Fibroblast of skin of right biceps (primary cell): ENCODE results near the gene ACP4.

Source experiments
- DNase-seq: peaks from one replicate; pipeline ENCODE4 v3.0.0-alpha.2; 2013

The ACP4 gene

GRCh38 chr19:50823389-50824042 is 33.3 kb downstream of the ACP4 start, which contains the start of gene KLK1:
Gene KLK1 (minus strand): TSS chr19:50823787. CDS start chr19:50823748, 39 bp downstream.
- no peak for DNase-seq

DNA sequence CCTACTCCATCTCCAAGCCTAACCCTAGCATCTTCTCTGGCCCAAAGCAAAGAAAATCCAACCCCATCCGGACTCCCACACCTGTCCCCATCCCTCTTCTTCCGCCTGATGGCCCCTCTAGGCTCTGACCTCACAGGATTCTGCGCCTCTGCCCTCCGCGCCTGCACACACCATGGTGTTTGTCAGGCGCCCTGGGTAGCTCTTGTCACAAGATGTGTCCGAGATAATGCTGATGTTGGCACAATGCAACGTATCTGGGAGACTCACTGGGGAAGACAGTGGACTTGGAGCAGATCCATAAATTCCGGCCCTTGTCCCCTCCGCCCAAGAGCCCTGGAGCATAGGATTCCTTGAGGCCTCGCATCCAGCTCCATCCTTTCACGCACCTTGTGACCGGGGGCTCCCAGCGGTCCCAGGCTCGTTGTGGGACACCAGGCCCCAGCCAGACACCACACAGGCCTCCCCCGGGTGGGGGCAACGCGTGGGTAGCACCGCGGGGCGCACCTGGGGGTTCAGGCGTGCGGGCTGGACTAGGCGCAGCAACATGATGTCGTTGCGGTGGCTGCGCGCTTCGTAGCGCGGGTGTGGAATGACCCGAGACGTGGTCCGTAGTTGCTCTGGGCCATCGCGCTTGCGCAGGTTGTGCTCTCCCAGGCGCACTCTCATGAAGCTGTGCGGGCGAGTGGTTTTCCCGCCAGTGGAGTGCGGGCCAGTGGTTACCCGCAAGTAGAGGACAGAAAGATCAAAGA is 36.5 kb downstream of the ACP4 start:
- no peak for DNase-seq

DNA sequence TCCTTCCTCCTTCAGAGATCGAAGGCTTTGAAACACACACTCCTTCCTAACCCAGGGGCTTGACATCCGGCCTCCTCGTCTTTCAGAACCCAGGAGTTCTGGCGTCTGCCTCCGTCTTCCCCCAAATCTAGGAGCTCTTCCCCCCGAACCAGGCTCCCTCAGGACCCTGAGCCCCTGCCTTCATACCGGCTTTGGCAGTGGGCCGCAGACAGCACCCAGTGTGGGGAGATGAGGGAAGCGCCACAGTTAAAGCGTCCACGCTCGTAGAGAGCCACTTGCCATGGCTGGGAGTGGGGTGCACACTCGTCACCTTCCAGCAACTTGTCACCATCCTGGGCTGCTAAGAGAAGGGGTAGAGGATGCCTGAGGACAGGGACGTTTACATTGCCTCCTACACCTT is 37.3 kb downstream of the ACP4 start:
- DNase-seq: no peak

- no peak for DNase-seq
Measured at GRCh38 chr19:50829801-50830200, 39.6 kb downstream of the ACP4 start.

DNA sequence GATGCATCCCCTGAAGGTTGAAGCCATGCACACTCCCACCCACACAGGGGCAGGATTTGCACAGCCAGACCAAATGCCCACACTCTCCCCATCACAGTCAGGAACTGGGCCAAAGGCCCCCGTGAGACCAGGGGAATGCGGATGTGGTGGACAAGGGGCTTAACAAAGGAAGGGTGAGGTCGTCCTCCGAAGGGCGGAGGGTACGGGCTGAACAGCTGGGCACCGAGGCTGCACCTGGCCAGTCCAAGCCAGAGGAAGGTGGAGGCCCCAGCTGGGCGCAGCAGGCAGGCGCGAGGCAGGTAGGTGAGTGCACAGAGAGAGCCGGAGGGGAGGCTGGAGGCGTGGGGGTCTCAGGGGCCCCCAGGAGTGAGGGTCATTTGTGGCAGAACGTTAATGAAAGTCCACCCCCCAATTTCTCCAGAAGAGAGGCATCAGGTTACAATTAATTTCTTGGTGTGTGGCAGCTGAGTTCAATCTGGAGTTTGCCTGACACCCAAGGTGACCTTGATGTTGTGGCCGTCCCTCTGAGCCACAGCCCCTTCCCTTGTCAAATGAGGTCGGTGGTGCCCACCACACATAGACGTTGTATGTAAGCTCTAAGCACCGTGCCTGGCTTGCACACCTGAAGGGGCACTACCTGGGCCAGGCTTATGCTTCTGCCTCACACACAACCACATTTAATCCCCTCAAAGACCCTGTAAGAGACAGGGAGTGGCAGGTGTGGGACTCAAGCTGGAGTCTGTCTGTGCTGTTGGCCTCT is 40.2 kb downstream of the ACP4 start:
- DNase-seq: no peak

GRCh38 chr19:50831026-50831396 is 40.8 kb downstream of the ACP4 start:
- no peak for DNase-seq

- no peak for DNase-seq
Measured at GRCh38 chr19:50832666-50833065, 42.5 kb downstream of the ACP4 start.

DNA sequence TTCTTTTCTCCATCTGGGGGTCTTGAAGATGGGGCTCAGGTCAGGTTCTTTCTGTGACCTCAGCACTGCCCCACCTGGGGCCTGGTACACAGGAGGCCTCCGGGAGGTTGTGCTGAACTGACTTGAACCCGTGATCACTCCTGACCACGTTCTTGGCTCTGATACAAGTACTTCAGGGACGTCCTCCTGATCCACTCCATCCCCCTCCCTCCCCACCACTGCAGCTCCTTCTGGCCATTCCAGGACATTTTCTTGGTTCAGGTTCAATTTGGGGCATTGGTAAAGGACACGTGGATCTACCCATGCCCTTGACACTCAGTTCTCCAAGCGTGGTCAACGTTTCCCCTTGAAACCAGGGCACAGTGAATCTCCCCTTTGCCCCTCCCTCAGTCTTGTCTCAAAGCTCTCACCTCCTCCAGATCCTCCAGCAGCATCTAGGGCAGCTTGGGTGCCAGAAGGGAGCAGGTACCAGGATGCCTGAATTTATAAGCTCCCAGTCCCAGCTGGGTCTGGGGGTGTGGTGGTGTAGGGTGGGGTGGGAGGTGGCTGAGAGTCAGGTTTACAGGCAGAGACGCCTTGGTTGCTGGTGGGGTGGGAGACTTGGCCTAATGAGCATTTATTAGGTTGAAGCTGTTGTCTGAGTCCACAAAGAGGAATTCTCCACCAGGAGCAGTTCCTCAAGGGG is 43.0 kb downstream of the ACP4 start, which contains the start of gene KLK15:
Gene KLK15, minus strand, starts transcription at position 458 of the 685 bp plus-strand sequence. CDS start 2,082 bp downstream, outside the sequence.
- no peak for DNase-seq

GRCh38 chr19:50833802-50834167 is 43.6 kb downstream of the ACP4 start:
- no peak for DNase-seq

- DNase-seq: peak; percentile 3
Measured at GRCh38 chr19:50835103-50835784, 45.0 kb downstream of the ACP4 start.

GRCh38 chr19:50835785-50836542 is 45.7 kb downstream of the ACP4 start:
- peak; percentile 50 for DNase-seq

DNA sequence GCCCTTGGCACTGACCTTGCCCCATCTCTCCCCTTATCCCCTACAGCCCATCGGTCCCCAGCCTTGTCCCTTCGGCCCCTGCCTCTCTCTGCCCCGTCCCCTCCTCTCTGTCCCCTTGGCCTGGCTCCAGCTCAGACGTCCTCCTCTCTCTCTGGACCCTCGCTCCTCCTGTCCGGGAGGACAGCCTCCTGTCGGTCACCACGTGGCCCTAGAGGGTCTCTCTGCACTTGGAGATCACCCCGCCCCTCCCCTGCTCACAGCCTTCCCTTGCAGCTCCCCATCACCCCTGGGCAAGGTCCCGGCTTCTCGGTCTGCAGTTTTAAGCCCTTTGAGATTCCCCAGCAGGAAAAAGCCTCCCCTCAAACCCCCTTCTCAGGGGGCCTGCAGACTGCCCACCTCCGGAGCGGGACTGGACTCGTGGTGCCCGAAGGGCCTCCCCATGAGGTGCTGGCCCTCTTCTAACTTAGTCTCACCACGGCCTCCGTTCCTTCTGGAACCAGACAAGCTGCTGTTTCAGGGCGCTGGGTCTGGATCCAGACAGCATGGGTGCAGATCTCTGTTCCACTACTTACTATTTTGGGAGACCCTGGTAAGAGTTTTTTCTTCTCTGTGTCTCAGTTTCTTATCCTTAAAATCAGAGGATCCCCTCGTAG is 46.5 kb downstream of the ACP4 start:
- no peak for DNase-seq

DNA sequence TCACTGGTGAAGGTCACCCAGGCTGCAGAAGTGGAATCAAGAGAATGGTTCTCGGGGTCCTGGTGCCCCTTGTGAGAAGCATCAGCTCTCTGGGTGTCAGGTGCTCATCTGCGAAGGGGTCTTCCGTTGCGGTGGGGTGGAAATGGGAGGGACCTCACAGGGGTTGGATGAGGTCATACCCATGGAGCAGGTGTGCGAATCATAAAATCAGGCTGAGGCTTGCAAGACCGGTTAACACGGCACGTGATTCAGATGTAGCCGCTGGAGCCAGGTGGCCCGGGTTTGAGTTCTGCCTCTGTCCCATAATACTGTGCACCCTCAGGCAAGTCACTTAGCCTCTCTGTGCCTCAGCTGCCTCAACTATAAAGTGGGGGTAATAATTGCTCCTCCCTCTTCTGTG is 47.1 kb downstream of the ACP4 start:
- DNase-seq: no peak

DNA sequence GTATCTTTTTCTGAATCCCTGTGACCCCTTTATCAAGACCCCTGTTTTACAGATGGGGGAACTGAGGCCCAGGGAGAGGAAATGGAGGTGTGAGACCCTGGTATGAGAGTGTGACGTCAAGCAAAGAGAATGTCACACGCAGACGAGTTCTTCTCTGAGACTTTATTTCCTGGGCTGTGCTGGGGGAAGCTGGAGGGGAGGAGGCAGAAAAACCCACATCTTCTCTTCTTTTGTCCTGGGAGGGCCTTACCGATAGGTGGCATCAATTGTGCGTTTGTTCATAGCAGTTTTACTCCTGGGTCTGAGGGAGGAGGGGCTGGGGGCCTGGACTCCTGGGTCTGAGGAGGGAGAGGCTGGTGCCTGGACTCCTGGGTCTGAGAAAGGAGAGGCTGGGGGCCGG is 48.0 kb downstream of the ACP4 start:
- DNase-seq: peak; percentile 4

DNA sequence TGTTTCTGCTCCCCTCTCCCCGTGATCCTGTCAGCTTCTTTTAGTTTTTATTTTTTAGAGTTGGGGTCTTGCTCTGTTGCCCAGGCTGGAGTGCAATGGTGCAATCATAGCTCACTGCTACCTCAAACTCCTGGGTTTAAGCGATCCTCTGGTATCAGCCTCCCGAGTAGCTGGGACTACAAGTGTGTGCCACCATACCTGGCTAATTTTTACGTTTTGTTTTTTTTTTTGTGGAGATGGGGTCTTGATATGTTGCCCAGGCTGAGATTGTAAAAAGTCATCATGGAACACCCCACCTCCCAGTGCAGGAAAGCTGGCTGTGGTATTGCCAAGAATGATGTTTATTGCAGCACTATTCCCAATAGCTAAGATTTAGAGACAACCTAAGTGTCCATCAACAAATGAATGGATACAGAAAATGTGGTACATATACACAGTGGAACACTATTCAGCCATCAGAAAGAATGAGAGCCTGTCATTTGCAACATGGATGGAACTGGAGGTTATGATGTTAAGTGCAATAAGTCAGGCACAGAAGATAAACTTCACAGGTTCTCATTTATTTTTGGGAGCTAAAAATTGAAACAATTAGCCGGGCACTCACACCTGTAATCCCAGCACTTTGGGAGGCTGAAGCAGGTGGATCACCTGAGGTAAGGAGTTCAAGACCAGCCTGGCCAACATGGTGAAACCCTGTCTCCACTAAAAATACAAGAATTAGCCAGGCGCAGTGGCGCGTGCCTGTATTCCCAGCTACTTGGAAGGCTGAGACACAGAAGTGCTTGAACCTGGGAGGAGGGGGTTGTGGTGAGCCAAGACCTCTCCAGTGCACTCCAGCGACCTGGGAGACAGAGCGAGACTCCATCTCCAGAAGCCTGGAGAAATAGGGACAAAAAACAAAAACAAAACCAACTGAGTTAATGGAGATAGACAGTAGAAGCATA is 49.8 kb downstream of the ACP4 start:
- DNase-seq: no peak

GRCh38 chr19:50842130-50842529 is 51.9 kb downstream of the ACP4 start:
- DNase-seq: no peak

DNA sequence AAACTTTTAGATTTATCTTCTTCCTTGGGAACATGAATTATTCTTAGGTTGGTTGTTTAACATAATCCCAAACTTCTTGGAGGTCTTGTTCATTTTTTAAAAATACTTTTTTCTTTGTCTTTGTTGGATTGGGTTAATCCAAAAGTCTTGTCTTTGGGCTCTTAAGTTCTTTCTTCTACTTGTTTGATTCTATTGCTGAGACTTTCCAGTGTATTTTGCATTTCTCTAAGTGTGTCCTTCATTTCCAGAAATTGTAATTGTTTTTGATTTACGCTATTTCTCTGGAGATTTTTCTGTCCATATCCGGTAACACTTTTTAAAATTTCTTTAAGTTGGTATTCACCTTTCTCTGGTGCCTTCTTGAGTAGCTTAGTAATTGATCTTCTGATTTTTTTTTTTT is 53.0 kb downstream of the ACP4 start:
- no peak for DNase-seq

DNA sequence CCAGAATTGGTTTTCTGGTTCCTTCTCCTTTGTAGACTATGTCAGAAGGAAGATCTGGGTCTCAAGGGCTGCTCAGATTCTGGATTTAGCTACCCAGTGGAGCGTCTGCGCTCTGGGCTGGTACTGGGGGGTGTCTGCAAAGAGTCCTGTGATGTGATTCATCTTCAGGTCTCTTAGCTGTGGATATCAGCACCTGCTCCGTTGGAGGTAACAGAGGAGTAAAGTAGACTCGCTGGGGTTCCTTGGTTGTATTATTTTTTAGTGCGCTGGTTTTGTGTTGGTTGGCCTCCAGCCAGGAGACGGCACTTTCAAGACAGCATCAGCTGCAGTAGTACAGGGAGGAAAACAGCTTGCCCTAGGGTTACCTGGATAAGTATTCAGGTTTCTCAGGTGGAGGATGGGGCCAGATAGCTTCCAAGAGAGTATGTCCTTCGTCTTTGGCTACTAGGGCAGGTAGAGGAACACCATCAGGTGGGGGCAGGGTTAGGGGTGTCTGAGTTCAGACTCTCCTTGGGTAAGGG is 53.5 kb downstream of the ACP4 start:
- no peak for DNase-seq

- DNase-seq: no peak
Measured at GRCh38 chr19:50844296-50844935, 54.2 kb downstream of the ACP4 start.
